AG20443 (cell line): ENCODE results near the gene UBE2L3.

Experiments used
- DNase-seq: peaks from one replicate; pipeline ENCODE4 v3.0.0; 2012; ENCODE audit warnings: low spot score, mixed read lengths

The UBE2L3 gene

DNA sequence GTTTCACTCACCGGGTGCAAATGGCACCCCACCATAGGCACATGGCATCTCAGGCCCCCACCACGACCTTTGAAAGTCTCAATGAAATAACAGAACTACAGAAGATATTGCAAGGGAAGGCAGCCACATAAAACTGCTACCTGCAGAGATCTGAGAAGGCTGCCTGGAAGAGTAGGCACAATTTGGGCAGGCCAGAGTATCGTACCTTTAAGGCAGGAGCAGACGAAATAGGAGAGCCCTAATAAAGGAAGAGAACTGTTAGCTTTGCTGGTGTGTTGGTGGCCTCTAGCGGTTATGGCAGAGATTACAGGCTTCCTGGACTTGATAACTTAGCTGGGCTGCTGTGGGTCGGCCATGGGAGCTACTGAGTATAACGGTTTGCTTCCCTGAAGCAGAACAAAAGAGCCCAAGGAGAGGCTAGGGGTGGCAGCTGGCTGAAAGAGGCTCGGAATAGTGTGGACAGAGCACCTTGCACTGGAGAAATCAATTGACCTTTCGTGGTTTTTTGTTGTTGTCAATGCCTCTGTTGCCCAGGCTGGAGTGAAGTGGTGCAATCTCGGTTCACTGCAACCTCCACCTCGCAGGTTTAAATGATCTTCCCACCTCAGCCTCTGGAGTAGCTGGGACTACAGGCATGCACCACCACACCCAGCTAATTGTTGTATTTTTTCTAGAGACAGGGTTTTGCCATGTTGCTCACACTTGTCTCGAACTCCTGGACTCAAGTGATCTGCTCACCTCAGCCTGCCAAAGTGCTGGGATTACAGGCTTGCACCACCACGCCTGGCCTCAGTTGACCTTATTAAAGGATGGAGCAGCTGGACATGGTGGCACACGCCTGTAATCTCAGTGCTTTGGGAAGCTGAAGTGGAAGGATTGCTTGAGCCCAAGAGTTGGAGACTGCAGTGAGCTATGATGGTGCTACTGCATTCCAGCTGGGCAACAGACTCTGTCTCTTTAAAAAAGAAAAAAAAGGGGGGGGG lies 79.4 kb downstream of the UBE2L3 start:
- peak; percentile 82 for DNase-seq

DNA sequence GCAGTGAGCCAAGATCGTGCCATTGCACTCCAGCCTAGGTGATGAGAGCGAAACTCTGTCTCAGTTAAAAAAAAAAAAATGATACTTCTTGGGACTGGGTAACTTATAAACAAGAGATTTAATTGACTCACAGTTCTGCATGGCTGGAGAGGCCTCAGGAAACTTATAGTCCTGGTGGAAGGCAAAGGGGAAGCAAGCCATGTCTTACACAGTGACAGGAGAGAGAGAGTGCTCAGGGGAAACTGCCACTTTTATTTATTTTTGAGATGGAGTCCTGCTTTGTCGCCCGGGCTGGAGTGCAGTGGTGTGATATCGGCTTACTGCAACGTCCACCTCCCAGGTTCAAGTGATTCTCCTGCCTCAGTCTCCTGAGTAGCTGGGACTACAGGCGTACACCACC lies 82.8 kb downstream of the UBE2L3 start:
- no peak for DNase-seq

DNA sequence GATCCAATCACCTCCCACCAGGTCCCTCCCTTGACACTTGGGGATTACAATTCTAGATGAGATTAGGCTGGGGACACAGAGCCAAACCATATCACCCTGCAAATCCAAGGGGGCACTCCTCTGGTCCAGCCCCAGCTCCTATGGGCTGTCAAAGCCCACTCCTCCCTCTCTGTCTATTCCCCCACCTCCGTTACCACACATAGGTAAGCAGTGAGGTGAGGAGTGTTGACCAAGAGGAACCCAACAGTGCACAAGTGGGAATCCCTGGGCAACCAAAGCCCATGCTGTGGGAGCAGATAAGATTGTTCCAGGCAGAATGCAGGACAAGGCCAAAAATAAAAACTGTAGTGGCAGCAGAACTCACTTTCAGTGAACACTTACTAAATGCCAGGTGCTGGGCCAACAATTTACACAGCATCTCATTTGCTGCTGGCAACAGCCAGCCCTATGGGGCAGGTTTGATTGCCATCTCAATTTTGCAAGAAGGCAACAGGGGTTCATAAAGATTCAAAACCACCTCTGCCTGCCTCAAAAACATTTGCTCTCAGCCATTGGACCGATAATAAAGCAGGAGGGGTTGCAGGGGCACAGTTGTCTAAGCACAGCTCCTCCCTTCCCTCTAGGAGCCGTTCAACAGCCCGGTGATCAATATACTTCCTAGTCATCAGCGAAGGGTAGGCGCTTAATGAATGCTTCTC lies 83.5 kb downstream of the UBE2L3 start:
- no peak for DNase-seq

DNA sequence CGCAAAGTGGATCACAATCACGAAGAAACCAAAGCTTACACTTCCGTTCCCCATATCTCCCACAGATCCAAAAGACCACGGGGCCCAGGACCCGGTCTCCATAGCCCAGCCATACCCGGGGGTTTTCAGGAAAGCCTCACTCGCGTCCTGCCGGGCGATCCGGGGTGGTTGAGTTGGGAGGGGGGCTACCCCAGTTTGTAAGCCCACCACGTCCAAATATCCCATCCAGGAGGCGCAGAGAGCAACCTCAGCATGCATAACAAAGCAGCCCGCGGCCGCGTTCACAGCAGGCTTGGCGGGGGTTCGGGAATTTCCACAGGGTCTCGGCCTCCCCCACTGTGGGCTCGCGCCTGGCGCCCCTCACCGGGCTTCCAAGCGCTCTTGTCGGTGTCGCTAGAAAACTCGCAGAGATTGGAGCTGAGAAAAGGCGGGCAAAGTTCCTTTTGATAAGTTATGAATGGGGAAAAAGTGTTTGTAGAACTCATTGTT lies 84.1 kb downstream of the UBE2L3 start:
- DNase-seq = peak; percentile 28

DNA sequence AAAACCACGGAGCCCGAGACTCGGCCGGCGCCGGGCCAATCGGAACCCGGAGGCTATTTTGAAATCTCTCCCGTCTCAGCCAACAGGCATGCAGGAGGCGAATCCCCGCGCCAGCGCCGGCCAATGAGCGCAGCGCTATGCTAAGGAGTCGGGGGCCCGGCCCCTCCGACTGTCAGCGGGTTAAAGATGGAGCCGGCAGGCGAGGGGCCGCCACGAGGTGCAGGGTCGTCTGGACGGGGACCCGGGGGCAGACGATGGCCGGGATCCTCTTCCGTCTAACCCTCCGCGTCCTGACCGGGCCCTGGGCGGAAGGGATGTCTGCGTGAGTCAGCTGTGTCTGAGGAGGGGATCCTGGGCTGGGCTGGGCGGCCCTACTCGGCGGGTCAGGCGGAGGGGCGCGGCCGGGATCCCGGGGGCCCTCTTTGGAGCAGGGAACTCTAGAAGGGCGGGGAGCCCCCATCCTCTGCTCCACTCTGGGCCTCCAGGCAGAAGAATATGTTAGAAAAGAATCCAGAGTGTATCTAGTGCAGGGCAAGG lies 84.6 kb downstream of the UBE2L3 start:
- DNase-seq = peak; percentile 94

DNA sequence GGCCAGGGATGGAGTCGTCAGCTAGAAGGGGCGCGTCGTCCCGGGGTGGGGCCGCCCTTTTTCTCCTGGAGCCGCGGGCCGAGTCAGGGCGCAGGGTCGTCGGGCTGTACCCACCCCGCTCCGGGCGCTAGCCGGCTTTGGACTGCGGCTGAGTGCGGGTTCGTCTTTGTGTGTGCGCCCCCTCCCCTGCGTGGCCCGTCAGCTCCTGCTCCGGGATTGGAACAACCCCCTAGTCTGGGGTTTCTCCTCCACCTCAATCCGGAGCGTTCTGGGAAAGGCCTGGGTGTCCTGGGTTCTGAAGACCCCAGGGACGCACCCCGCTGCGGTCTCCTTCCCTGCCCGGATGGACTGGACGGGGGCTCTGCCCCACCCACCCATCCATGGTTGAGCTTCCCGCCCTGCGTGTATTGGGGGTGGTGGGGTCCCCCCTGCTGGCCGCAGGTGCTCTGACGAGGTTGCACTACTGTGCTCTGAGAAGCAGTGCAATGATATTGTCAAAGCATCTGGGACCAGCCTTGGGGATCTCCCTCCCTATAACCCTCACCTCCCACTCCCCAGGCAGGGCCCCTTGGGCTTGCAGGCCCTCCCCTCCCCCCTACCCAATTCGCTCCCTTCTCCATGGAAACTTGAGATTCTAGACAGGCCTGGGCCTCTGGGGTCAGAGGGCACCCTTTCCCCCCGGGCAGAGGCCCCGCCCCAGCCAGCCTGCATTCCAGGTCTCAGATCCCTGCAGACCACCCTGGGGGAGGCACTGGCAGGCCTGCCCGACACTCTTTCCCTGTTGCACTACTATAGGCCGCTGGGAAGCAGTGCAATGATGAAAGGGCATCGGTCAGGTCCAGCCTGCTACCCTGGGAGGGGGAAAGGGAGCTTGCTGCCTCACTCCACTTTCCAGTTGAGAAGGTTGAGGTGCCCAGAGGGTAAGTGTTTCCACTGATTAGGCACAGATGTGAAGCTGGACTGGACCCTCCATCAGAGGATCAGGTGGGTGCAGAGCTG lies 85.3 kb downstream of the UBE2L3 start:
- DNase-seq = no peak

DNA sequence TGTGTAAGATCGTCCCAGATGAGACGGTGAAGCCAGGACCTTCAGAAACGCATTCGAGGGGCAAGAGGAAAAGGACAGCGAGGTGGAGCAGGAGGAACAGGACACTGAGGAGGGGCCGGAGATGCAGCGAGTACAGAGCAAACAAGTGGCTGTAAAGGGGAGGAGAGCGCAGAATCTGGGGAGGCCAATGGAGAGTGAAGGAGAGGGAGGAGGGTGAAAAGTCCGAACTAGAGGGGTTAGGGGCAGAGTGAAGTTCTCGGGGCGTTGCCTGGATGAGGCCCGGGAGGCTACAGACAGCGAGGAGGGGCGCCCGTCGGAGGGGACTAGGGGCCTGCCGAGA lies 89.5 kb downstream of the UBE2L3 start:
- DNase-seq = no peak

DNA sequence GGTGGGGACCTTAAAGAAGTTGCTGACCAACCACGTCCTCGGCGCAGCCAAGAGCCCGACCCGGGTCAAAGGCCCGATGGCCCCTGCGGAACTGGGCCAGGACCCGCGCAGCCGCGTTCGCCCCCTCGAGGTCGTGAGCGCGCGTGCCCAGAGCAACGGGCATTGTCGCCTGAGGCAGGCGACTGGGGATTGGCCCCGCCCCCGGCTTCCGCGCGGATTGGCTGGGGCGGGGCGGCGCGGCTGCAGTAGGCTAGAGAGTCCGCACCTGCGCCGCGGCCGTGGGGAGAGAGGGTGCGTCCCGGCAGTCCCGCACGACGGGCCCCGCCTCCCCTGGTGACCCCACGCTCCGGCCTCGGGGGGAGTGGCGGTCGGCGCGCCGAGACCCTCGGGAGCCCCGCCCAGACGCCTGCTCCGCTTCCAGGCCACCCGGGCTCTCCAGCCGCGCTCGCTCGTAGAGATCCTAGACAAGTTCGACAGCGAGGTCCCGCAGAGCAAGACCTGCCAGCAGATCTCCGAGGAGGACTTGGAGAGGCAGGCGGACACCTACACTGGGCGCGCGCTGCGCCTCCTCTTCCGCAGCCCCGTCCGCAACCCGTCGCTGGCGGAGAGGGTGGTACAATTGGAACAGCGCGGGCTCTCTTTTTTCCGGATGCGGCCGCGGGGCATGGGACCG lies 90.0 kb downstream of the UBE2L3 start:
- peak; percentile 89 for DNase-seq

DNA sequence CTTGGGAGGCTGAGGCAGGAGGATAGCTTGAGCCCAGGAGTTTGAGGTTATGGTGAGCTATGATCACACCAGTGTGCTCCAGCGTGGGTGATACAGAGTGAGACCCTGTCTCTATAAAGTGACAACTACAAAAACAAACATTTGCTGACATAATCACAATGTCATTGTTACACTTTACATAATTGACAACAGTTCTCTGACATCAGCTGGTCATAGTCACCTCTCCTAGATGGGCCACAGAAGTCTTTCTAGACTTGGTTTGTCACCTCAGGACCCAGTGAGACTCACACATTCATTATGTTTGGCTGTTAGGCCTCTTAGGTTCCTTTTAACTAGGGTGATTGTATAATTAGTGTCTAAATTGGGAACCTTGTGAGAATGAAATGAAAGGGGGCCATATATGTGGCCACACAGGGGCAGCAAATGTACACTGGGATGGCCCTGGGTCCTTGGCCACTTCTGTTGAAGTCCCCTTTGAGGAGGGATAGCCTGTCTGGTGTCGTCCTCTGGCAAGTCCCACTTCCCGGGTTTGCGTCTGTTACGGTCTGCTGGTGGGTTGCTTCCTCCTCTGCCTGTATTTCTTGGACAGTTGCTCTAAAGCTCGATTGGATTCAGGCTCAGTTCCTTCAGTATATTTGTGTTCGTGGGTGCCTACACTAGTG lies 92.5 kb downstream of the UBE2L3 start:
- DNase-seq = no peak

DNA sequence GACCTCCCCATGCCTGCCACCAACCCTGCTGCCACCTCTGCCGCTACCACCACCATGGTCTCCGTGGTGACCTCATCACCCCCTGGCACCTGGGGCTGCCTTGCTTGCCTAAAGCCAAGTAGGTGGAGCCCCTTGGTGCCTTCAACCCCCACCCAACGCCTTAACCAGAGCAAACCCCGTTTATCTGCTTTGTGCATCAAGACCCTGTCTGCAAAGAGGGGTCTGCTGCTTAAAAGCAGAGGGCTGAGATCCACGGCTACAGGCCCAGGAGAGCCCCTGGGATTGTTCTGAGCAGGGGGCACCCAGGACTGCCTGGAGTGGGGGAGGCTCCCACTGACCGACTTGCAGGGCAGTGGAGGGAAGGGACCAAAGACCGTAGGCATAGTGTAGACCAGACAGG lies 93.4 kb downstream of the UBE2L3 start:
- DNase-seq = no peak

DNA sequence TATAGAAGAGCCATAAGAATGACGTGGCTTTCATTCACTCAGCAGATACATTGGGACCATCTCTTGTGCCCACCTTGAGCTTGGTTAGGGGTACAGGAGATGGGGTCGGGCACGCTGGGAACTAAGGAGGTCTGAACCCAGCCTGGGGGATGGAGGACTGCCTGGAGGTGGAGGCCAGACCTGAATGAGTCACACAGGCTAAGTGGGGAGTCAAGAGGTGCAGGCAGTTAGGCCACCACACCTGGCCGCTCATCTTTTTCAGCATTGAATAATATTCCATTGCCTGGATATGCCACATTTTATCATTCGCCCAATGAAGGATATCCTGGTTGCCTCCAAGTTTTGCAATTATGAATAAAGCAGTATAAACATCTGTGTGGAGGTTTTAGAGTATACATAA lies 94.5 kb downstream of the UBE2L3 start:
- DNase-seq = no peak

DNA sequence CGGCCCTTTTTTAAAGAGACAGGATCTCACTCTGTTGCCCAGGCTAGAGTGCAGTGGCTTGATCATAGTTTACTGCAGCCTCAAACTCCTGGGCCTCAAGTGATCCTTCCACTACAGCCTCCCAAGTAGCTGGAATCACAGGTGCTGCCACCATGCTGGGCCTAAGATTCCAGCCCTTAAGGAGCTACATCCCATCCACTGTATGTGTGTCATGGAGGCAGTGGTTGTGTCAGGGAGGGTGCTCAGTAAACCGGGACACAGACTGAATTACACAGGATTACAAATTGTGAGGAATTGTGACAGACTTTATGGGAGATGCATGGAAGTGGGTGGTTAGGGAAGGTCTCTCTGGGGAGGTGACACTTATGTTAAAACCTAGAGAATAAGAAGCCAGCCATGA lies 96.2 kb downstream of the UBE2L3 start:
- no peak for DNase-seq

DNA sequence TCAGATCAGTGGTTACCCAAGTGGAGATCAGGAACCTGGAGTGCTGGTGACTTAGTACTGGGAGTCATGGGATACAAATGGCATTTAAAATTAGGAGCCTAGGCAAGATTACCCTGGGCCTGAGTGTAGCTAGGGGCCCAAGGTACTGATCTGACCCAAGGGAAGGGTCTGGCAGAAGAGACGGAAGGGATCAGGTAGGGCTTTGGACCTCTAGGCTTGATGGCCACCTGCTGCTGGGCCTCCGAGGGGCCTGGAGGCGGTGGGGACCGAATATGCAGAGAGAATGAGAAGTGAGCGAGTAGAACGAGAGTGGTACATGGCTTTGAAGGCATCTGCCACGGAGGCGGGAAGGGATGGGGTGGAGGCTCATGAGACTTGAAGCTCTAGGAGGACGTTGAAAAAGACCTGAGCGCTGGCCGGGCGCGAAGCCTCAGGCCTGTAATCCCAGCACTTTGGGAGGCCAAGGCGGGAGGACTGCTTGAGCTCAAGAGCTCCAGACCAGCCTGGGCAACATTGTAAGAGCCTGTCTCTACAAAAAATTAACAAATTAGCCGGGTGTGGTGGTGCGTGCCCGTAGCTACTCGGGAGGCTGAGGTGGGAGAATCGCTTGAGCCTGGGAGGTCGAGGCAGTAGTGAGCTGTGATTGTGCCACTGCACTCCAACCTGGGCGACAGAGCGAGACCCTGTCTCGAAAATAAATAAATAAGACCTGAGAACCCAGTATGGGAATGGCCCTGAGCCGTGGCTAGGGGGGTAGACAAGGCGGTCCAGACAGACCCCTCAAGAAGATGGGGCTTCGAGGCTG lies 97.7 kb downstream of the UBE2L3 start:
- no peak for DNase-seq

DNA sequence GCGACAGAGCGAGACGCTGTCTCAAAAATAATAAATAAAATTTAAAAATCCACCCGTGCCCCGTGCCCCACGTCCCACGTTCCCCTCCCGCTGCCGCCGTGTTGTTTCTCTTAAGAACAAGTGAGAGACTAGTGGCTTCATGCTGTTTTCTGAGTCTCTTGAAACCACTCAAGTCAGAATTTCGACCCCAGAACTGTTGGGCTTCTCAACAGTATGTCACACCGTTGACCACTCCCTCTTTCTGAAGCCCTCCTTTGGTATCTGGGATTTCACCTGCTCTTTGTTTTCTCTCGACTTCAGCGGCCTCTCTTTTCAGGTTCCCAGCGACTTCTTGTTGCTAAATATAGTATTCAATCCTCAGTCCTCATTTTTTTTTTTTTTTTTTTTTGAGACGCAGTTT lies 99.3 kb downstream of the UBE2L3 start:
- no peak for DNase-seq

DNA sequence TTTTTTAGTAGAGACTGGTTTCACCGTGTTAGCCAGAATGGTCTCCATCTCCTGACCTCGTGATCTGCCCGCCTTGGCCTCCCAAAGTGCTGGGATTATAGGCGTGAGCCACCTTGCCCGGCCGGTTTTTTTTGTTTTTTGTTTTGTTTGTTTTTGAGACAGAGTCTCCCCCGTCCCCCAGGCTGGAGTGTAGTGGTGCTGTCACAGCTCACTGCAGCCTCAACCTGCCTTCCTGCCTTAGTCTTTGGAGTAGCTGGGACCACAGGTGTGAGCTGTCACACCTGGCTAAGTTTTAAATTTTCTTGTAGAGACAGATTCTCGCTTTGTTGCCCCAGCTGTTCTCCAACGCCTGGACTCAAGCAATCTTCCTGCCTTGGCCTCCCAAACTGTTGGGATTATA lies 101.5 kb downstream of the UBE2L3 start:
- no peak for DNase-seq

DNA sequence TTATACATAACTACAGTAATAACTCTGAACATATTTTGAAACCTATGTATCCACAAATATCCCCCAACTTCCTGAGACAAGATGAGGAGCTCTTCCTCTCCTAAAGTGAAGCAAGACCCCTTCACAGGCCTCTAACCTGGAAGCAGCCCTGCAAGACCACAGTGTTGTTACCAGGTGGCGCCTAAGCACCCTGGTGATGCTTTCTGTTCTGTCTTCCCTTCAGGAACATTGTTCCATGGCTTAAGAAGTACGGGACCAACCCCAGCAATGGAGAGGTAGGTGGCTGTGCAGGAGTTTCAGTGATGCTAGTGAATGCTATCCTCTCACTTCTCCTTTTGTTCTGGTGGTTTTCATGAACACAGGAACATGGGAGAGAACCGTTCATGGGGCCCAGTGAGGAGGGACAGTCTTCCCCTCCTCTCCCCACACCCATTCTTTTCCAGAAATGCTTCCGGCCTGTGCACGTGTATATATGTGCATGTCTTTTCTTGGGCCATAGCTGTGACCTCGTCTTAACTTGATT lies 104.7 kb downstream of the UBE2L3 start:
- no peak for DNase-seq
